GM18502 (cell line): ENCODE measurements around the gene NIPBL.

ENCODE experiments used
- ATAC-seq: cut with Tn5 transposase; IDR thresholded peaks from one replicate; pipeline ENCODE4 v1.9.1; 2021; ENCODE audit warnings: mild to moderate bottlenecking; ENCODE audit not compliant: unreplicated experiment, poor library complexity

NIPBL gene

GRCh38 chr5:36944607-36945225 lies 68.1 kb downstream of the NIPBL start:
- no peak for ATAC-seq

- ATAC-seq: no peak
Measured at GRCh38 chr5:36945687-36946086, 69.1 kb downstream of the NIPBL start.

GRCh38 chr5:36946101-36946500 lies 69.5 kb downstream of the NIPBL start:
- ATAC-seq: no peak

GRCh38 chr5:36948041-36948440 lies 71.5 kb downstream of the NIPBL start:
- no peak for ATAC-seq

- no peak for ATAC-seq
Measured at GRCh38 chr5:36948650-36949049, 72.1 kb downstream of the NIPBL start.

GRCh38 chr5:36949593-36949992 lies 73.0 kb downstream of the NIPBL start:
- ATAC-seq: no peak

GRCh38 chr5:36950586-36951457 lies 74.3 kb downstream of the NIPBL start:
- no peak for ATAC-seq

GRCh38 chr5:36953043-36953442 lies 76.5 kb downstream of the NIPBL start:
- no peak for ATAC-seq

- no peak for ATAC-seq
Measured at GRCh38 chr5:36957953-36958537, 81.5 kb downstream of the NIPBL start.

GRCh38 chr5:36958612-36959011 lies 82.0 kb downstream of the NIPBL start:
- no peak for ATAC-seq

- ATAC-seq: no peak
Measured at GRCh38 chr5:36965179-36965578, 88.6 kb downstream of the NIPBL start.

- no peak for ATAC-seq
Measured at GRCh38 chr5:36969700-36970395, 93.3 kb downstream of the NIPBL start.

GRCh38 chr5:36978196-36978595 lies 101.6 kb downstream of the NIPBL start:
- ATAC-seq: no peak

GRCh38 chr5:36982146-36982545 lies 105.6 kb downstream of the NIPBL start:
- ATAC-seq: no peak

GRCh38 chr5:36985387-36985786 lies 108.8 kb downstream of the NIPBL start:
- no peak for ATAC-seq

GRCh38 chr5:36988396-36988795 lies 111.8 kb downstream of the NIPBL start:
- no peak for ATAC-seq

- ATAC-seq: no peak
Measured at GRCh38 chr5:36998578-36998977, 122.0 kb downstream of the NIPBL start.

- ATAC-seq: no peak
Measured at GRCh38 chr5:37002176-37002751, 125.7 kb downstream of the NIPBL start.

GRCh38 chr5:37005252-37005651 lies 128.7 kb downstream of the NIPBL start:
- ATAC-seq: no peak

GRCh38 chr5:37005946-37006540 lies 129.5 kb downstream of the NIPBL start:
- no peak for ATAC-seq
